NCI-H1417 treated with DMSO at 0.1 percent for 48 hours (cell line): ENCODE data around the gene RIOX2.
"Not testable (repeated sequence)": the region's sequence is repeated elsewhere in the genome, so short reads cannot be mapped to it uniquely, and the experiment has no call there.

Source experiments
- DNase-seq: peaks from one replicate; lab custom pipeline; 2025; lab: John Stamatoyannopoulos, UW

The RIOX2 gene

DNA sequence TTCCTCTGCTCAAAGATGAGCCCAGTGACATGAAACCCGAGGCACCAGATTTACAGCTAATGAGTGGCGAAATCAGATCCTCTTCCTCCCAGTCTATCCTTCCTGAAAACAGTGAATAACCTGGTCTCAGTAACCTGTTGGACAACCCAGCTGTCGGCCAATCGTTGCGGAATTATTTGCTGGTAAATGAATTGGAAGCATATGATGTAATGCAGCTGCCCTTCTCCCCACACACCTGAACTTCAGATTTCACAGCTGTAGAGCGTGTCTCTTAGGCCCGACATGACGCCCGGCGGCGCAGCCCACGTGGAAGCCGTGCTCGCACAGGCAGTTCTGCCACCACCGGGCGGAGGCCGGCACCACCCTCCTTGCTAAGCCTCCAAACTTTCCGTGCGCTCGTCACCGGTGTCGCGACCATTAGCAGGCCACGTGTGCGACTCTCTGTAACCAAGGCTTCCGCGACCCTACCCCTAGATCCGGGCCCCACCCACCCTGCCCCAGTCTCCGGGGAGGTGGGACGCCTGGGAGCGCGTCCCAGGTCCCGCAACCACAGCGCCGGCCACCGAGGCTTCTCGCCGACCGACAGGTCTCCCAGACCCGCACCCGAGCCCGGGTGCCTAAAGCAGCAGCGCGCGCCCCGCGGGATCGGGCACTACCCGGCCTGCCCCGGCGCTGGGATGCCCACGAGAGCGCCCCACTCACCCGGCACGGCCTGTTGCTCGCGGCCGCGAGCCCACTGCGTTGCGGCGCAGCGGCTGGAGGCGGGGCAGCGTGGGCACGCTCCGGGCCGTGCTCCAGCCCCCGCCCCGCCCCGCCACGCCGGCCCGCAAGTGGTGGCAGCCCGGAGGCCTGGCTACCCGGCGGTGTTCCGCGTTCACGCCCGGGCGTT lies at the start of gene RIOX2:
TSS of gene RIOX2 (minus strand) at position 753 of the 889 bp plus-strand sequence. CDS start 4,838 bp downstream, outside the sequence.
- no peak for DNase-seq

DNA sequence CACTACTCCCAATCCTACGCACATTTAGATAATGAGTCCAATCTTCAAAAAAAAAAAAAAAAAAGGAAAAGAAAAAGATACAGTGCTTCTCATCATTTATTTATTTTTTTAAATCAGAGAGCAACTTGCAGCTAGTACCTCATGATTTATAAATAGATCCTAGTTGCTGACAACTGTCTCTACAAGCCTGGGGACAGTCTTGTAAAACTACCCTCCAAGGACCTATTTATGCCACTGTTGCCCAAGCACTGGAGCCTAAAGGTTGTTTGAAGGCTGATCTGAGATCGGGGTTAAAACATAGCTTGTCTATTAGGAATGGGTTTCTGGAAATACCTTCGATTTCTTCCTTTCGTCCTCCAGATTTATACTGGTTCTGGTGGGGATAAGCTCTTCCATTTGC lies 48.2 kb upstream of the RIOX2 start:
- DNase-seq = no peak

DNA sequence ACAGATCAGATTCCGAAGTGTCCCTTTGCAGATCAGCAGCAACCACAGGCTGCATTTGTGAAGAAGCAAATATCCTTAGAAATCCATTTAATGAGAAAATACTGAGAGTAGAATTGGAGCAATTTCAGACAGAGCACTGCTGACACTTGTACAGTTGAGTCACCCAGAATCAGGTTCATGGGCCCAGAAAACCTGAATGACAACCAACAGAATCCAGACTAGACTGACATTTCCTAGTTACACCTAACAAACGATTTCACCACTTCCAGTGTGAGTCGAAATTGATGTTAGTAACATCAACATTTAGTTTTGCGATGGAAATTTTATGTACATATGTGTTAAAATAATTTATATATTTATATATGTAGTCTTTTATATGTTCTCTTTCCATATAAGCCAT lies 46.1 kb upstream of the RIOX2 start:
- DNase-seq = no peak

DNA sequence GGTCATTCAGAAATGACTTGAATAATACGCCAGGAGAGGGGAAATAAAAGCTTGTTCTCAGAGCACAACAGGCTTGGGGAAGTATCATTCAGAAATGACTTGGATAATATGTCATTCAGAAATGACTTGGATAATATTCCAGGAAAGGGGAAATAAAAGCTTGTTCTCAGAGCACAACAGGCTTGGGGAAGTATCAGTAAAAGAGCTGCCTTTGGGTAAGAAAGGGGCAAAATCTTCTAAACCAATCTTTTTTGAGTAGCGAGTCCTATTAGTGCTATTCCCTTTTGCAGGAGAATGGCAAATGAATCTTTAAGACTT lies 42.0 kb upstream of the RIOX2 start:
- no peak for DNase-seq

DNA sequence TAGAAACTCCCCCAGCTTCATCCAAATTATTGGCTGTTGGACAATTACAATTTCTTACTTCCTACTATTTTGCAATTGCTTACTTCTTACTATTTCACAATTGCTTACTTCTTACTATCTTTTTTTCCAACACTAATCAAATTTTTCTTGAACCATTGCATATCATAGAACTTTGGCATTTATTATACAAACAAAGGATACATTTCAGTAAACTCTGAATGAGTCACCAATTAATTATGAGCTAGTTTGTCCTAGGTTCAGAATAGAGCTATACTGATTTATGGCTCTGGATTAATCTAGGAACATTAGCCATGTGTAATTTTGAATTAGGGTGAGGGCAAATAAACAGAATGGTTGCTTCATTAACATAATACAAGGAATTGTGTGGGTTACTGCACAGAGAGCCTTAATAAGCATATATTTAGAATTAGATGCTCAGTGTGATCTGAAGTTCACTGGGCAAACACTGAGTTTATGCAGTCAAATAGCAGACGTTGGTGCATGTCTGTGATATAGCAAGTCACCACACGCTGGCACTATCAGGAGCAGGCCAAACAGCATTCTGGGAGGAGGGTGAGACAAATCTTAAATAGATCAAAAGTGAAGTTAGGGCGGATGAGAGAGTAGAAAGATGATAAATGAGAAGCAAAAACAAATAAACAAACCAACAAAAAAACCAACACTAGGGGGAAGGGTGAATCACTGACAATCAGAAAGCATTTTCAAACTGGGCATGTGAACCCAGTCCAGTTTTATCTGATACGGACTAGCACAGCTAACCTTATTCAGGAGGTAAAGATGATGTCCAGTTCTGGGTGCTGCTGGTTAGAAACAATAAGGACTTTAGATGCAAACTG lies 41.4 kb upstream of the RIOX2 start:
- no peak for DNase-seq

DNA sequence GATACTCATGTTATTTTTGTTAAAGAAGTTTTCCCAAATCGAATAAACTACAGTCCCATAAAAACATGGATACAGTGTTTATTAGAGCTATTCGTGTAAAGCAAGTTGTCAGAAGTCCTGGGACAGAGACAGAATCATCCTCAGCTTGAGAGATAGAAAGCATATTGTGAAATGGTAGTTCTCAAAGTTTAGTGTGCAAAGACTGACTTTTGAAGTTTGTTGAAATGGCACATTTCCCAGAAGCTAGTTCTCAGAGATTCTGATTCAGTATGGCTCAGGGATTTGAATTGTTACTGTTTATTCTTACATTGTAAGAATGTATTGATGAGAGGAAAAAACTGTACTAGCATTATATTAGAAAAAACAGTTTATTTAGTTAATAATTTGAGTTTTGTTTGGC lies 40.7 kb upstream of the RIOX2 start:
- DNase-seq = no peak

DNA sequence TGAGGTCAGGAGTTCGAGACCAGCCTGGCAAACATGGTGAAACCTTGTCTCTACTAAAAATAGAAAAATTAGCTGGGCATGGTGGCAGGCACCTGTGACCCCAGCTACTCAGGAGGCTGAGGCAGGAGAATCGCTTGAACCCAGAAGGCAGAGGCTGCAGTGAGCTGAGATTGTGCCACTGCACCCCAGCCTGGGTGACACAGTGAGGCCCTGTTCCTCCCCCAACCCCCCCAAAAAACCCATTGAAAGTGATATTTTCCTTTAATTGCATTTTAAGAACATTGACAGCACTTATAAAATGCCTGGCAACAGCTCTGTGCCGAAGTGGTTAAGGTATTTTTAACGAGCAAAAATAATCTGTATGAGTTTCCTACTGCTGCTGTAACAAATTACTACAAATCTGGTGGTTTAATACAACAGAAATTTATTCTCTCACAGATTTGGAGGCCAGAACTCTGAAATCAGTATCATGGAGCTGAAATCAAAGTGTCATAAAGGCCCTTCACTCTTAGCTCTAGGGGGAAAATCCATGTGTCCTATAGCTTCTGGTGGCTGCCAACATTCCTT lies 38.7 kb upstream of the RIOX2 start:
- DNase-seq = not testable (repeated sequence)

DNA sequence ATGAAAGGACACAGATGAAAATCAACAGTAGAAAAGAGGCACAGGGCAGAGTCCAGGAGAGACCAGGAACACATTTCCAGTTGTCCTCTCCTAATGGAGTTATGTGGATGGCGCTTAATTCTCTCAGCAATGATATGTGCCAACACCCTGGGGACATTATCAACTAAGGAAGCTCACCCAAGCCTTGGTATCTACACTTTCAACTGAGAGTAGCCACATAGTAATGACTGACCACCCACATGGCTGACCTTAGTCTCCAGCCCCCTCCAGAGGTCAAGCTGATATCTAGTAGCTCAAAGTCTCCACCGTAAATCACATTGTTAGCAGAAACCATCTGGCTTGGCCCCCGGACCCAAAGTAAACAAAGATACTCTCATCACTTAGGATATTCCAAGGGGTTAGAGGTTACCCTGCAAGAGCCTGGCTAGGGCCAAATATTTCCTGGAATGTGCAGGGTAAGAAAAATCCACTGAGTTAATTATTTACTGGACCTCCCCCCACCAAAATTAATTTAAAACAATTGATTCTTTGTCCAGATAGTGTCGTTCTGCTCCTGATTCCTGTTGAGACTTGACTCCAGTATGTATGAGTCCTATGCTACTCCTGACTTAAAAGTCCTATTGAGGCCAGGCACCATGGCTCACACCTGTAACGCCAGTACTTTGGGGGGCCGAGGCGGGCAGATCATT lies 38.1 kb upstream of the RIOX2 start:
- no peak for DNase-seq

DNA sequence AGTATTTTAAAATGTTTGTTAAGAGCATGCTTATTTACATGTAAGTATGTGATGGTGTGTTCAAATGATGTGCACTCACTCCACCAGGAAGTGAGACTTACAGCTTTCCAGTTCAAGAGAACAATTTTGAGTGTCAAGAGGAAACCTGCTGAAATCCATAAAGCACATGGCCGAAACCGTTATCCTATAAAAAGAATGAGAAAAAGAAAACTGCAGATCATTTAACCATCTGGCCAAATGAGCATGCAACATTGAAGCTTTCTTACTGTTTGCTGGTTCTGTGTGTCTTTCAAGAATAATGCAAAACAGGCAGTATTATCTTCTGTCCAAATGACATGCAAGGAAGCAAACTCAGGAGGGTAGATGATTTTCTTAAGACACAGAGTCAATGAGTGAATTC lies 36.6 kb upstream of the RIOX2 start:
- no peak for DNase-seq

DNA sequence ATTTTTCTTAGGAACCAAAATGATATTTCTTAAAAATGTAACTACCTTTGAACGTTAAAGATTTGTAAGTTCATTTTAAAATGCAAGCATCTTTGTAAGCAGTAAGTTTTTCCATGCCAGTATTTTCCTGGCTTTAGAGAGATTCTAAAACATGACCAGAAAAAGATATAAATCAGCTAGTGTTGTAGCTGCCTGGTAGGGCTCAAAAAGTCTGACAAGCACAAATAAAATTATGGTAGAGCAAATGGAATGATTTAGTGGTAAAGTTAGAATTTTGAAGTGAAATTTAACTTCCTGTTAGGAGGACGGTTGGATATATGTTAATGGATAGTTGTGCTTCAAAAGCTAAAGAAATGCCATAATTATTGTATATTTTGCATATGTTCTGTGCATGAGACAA lies 33.2 kb upstream of the RIOX2 start:
- DNase-seq = no peak

DNA sequence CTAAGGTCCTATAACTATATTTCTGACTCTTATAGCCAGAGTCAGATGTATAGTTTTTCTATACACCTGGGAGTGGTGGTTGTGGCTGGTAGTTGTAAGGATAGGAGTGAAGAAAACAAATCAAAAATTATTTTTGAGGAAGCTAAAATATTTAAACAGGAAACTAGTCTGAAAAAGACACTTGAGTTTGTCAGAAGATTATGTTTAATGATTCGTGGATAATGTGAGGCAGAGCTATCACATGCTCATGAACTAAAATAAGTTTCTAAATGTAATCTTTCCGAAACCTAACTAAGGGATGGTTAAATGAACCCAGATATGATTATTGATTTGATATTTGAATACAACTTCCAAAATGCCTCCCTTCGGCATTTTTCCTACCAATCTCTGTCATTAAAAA lies 32.5 kb upstream of the RIOX2 start:
- no peak for DNase-seq

DNA sequence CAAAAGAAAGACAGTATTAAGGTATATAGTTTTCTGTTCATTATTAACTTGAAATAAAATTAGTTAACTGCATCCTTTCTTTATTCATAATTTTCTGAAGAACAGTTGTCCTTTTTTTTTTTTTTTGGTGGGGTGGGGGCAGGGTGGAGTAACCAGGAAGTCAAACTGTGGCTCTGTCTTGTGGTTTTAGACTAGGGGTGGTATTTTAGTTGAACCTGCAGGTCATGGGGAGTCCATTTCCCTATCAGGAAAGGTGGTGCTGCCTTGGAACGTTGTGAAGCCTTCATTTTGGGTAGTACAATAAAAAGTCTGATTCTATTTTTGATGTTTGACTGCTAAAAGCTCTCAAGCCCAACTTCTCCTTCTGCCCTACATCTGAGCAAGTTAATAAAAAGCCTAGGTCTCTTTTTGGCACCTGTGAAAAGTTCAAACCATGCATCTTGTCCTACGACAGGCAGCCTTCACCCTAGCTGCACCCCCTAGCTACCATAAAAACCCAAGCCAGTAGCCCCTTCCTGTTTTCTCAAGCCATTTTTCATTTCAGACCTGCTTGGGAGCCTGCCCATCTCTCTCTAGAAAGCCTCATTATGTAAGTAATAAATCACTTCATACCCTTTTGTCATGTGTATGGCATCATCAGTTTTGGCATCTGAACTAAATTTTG lies 31.2 kb upstream of the RIOX2 start:
- DNase-seq = no peak

DNA sequence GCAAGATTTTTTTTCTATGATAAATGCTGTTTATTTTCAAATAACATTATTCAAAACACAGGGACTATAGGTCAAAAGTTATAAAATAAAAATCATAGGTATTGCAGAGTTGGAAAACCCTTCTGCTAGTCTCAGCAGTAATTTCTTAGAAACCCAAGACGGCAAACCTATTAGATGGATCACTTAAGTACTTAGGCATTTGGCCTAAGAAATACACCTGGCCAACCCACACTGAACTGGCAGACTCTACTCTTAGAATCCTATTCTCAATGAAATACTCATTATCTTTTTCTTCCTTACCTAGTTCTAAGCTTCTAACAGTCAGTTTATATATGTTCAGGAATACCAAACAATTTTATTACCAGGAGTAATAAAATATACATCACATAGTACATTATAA lies 30.5 kb upstream of the RIOX2 start:
- no peak for DNase-seq

DNA sequence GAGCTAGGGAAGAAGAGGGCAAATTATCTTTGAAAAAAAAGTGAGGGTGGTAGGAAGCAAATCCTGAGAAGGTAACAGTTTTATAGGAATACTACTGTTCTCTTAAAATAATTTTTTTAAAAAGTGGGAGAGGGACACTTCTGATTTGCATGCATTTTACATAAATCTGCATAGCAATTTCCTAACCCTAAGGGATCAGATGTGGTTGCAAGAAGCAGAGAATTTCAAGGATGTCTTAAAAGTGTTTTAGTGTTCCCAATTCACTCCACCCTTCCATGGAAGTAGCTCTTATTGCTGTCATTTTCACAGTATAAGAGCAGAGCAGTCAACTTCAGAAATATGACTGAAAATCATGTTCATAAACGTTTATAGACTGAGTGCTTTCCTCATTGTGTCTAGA lies 27.8 kb upstream of the RIOX2 start:
- DNase-seq = no peak

DNA sequence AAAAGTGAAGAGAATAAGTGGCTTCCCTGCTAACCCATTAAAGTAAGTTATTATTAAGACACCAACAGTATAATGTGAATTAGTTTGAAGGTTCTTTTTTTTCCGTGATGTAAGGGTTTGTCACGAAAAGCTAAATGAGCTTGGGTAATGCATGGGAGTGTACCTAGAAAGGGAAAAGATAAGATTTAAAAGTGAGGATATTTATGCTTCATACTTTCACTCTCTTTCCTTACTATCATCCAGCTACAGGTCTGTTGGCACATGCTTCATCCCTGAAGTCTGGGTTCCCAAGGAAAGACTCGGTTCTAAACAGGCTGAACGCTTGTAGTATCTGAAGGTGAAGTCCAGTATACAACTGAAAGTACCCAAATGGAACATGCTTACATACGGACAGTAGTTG lies 26.9 kb upstream of the RIOX2 start:
- DNase-seq = no peak

DNA sequence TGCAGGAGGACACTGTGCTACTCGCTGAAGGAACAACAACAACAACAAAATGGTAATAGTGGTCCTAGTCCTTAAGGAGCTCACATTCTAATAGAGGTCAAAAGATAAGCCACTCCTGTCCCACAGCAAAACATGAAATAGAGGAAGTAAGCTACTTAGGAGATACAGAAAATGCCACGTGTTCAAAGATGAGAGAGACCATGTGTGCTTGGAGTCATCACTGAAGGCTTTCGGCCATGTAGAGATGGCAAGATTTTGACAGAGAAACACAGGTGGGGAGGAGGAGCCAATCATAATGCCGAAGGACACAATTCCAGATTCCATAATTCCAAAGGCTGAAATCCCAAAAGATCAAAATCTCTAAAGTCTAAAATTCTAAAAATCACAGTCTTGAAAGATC lies 24.8 kb upstream of the RIOX2 start:
- DNase-seq = no peak

DNA sequence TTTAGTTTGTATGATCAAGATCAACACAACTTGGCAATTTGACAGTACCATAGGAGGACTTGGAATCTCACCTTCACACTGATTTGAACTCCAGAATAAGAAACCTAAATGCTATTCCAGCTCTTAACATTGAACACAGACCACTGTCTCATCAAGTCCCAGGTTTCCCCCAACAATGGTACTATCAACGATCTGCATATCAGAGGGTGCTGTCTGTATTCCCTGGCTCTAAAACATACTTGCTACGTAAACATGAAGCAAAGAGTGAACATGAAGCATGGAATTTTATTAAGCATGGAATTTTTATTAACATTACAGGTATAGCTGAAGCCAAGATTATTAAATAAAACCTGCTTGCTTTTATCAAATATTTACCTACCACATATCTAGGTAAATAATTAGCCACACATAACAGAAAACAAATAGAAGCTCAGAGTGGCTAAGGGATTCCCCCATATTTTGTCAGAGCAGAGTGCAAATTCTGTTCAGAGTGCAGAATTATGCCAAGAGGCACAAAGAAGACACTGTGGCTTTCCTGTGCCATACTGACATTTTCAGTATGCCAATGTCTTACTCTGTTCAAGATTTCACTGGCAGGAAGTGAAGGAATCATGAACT lies 22.2 kb upstream of the RIOX2 start:
- no peak for DNase-seq

DNA sequence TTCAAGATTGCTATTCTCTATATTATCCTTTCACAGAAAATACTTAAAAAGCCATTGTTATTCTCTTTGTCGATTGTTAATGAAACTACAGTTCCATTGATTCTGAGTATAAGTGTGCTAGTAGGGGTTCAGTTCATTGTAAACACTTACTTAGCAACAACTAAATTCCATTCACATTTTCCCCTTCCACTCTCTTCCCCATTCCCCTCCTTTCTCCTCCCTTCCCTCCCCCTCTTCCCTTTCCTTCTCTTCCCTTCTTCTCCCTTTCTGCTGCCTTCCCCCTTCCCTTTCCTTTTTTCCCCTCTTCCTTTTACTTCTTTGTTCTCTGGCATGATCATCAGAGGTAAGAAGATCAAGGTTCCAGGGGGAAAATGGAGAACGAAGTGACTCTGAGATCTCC lies 21.3 kb upstream of the RIOX2 start:
- DNase-seq = no peak

DNA sequence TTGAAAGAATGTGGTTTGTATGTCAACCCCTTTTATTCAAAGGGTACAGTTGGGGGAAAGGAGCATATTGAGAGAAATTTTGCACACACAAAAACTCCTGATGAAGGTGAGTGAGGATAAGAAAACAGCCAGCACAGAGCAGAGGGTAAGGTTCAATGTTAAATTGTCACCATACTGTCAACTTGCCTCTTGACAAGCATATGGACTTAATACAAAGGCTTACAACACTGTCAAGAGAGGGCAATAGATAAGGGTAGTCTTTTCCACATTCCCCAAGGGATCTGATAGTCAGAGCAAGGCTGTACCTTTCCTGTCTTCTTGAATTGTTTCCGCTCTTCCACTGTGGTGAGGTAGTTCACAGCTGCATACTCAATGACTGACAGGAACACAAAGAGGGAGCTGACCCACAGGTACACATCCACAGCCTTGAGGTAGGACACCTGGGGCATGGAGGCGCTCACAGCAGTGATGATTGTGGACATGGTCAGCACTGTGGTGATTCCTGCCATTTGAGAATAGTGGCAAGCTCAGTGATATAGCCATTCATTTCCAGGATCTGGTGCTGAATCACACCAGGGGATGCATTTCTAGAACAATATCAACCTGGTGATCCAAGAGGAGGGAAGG lies 20.4 kb upstream of the RIOX2 start:
- no peak for DNase-seq

DNA sequence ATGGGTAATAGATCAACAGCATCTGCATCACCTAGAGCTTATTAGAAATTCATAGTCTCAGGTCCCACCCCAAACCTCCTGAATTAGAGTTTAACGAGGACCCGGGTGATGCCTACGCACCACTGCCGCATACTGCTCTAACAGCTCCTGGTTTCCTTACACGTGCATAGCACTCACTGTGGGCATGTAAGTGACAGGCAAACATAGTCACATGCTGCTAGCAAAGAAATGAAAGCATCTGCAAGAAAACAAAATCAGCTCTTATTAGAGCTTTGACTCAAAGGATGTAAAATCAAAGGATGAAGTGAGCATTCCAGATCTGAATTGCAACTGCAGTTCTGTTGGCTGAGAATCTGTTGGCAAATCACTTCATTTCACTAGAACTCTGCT lies 19.1 kb upstream of the RIOX2 start:
- no peak for DNase-seq
